ENCODE measurements around the gene PIK3C2A. TPM values are rescaled to one million over a fixed set of nuclear protein-coding genes. Genes with fewer than 3 reads are reported as not detected.

Gene PIK3C2A
- polyA plus RNA-seq, 2 of the 4 experiments (the other 2 are of a cell fraction), result 30.7 to 51.0 TPM

DNA sequence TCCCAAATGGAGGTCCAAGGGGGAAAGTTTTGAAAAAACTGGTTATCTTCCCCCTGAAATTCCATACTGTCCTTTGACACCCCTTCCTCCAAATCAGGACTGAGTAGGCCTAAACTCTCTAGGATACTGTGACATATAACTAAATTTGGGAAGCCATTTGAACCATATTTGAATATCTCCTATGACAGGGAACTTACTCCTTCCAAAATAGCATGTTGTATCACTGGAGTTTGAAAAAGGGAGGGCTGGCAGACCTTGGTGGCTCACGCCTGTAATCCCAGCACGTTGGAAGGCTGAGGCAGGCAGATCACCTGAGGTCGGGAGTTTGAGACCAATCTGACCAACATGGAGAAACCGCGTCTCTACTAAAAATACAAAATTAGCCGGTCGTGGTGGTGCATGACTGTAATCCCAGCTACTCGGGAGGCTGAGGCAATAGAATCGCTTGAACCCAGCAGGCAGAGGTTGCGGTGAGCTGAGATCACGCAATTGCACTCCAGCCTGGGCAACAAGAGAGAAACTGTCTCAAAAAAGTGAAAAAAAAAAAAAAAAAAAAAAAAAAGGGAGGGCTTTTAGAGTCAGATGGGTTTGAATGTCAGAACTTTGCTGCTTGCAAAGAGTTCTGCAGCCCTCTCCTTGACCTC, 42.4 kb downstream of the PIK3C2A start:
- no peak overlapping the region; the same call in 2 of the 3 replicates for H3K4me3 ChIP-seq
- H3K27ac ChIP-seq, result no peak overlapping the region
- ATAC-seq (no peak), FAIRE-seq (no peak), DNase-seq (ENCODE audit: low read depth in 1 of 2, low spot score in 1 of 2) (no peak)
- H3K4me2 ChIP-seq, result peak overlapping the region; percentile 49
- POLR2A ChIA-PET, result no interaction called here
- WGBS (ENCODE audit: missing lambda C conversion rate), result 76% methylated on average over 11 of the region's 11 CpGs
- CTCF ChIA-PET, result no interaction called here
- no peaks in the 10 kb centered on the region for H3K9me3 ChIP-seq
- peaks cover 21% of the 10 kb centered on the region for H3K4me1 ChIP-seq
- TF ChIP-seq HEYL (CRISPR knock-in tag; IDR thresholded peaks at IDR 0.05), result no peak
- no peak for TF ChIP-seq CHD2 (IDR thresholded peaks at IDR 0.05; ENCODE audit: low read length, partially characterized antibody)
- TF ChIP-seq JUN (IDR thresholded peaks at IDR 0.05), result no peak
- TF ChIP-seq ESRRA (IDR thresholded peaks at IDR 0.05; ENCODE audit: borderline replicate concordance, low read length), result no peak
- TF ChIP-seq TP53 (CRISPR knock-in tag; IDR thresholded peaks at IDR 0.05), result no peak
- no peak for TF ChIP-seq RNF2 (IDR thresholded peaks at IDR 0.05; ENCODE audit: borderline replicate concordance, low read depth)

DNA sequence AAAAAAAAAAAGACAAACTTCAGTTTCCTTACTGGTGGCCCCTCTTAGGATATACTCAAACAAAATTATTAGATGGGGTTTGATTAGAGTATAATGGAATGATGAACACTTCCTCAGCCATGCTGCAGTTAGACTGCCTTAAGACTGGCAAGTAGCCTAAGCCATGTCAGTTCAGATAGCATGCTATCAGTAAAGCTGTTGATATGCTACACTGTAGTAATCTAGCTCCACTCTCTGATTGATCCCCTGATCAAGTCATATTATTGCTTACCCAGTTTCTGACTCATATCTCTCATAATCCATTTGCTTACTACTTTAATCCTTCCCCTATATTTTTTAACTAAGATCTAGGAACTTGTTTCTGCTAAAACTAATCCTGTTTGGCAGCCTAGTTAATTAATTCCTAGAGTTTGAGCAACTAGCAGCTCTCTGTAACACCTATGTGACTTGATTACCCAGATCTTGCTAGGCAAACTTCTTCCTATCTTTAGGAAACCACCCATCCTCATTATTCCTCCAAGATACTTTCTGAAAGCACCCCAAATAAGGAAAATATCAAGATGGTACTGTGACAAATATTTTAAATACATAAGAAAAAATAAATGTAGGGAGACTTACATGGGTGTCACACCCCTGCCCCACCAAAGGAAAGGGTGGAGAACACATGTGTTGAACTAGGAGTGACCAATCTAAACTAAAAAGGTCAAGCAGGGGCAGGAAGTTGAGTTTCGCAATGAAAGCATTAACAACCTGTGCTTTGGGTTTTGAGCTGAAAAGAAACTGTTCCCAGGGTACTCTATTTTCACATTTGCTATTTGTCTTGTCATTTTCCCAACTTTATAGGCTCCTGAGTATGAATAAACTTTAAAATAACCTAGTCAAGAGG, 43.2 kb downstream of the PIK3C2A start:
- H3K4me1 ChIP-seq, result peaks cover 21% of the 10 kb centered on the region
- H3K9me3 ChIP-seq, result no peaks in the 10 kb centered on the region
- ChIA-PET CTCF (interaction anchor here (0.7 kb wide), 2 partner anchors 153 to 282 kb away, joined by 3 to 6 read pairs; no protein-coding TSS in a partner anchor), POLR2A (no interaction called here)
- WGBS (ENCODE audit: missing lambda C conversion rate), result 89% methylated on average over 1 of the region's 1 CpG
- H3K4me2 ChIP-seq, result peak overlapping the region; percentile 49
- H3K27ac ChIP-seq, result peak overlapping the region in 1 of 2 experiments; percentile 7; a peak in 1 of 6 replicates
- DNase-seq (ENCODE audit: low read depth in 1 of 2, low spot score in 1 of 2) (no peak), ATAC-seq (no peak), FAIRE-seq (no peak)
- peak; percentile 63 to 74; a peak in 3 of 4 replicates for TF ChIP-seq CEBPB (IDR thresholded peaks at IDR 0.05)
- TF ChIP-seq ZFP36 (IDR thresholded peaks at IDR 0.05; ENCODE audit: borderline replicate concordance, partially characterized antibody), result no peak
- H3K4me3 ChIP-seq, result no peak overlapping the region; the same call in 2 of the 3 replicates

DNA sequence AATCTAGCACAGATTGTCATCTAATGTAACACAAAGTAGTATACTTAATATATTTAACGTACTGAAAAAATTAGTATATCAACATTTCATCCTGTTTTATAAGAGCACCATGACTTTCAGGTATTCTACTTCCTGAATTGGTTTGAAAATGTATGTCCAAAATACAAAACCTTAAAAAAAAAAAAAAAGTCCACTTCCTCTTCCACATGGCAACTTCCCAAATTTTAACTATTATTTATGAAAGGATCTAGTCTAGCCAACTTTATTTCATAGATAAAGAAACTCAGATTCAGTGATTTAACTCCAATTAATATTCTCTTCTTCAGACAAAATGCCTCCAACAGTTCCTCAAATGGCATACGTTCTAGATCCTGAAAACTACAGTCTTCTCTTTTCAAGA, 44.0 kb downstream of the PIK3C2A start:
- CTCF ChIA-PET, result interaction anchor here (0.7 kb wide), 1 partner anchor 283 kb away, joined by 3 read pairs; no protein-coding TSS in a partner anchor
- no peak for ATAC-seq
- Histone ChIP-seq H3K4me2 (no peak overlapping the region), H3K4me1 (peaks cover 21% of the 10 kb centered on the region), H3K27ac (no peak overlapping the region), H3K4me3 (no peak overlapping the region), H3K9me3 (no peaks in the 10 kb centered on the region)
- DNase-seq (ENCODE audit: low read depth in 1 of 2, low spot score in 1 of 2), result no peak
- no peak for FAIRE-seq
- POLR2A ChIA-PET, result no interaction called here
- 90% methylated on average over 2 of the region's 2 CpGs for WGBS (ENCODE audit: missing lambda C conversion rate)
- TF ChIP-seq RAD21 (conservative IDR thresholded peaks at IDR 0.05 in 1 of 2, IDR thresholded peaks at IDR 0.05 in 1 of 2) (no peak), RFX5 (IDR thresholded peaks at IDR 0.05) (no peak), POLR2AphosphoS2 (conservative IDR thresholded peaks at IDR 0.05; ENCODE audit: low read length) (no peak), CEBPB (IDR thresholded peaks at IDR 0.05) (no peak), TFCP2L1 (CRISPR knock-in tag; IDR thresholded peaks at IDR 0.05) (no peak), FOXS1 (CRISPR knock-in tag; IDR thresholded peaks at IDR 0.05) (no peak), RCOR1 (IDR thresholded peaks at IDR 0.05; ENCODE audit: low read depth, low read length) (no peak), FOSL2 (IDR thresholded peaks at IDR 0.05) (no peak), FOSL2 (CRISPR knock-in tag; IDR thresholded peaks at IDR 0.05) (no peak), CBX2 (IDR thresholded peaks at IDR 0.05; ENCODE audit: borderline replicate concordance, low read depth) (no peak)
- TF ChIP-seq, protein P1, sequence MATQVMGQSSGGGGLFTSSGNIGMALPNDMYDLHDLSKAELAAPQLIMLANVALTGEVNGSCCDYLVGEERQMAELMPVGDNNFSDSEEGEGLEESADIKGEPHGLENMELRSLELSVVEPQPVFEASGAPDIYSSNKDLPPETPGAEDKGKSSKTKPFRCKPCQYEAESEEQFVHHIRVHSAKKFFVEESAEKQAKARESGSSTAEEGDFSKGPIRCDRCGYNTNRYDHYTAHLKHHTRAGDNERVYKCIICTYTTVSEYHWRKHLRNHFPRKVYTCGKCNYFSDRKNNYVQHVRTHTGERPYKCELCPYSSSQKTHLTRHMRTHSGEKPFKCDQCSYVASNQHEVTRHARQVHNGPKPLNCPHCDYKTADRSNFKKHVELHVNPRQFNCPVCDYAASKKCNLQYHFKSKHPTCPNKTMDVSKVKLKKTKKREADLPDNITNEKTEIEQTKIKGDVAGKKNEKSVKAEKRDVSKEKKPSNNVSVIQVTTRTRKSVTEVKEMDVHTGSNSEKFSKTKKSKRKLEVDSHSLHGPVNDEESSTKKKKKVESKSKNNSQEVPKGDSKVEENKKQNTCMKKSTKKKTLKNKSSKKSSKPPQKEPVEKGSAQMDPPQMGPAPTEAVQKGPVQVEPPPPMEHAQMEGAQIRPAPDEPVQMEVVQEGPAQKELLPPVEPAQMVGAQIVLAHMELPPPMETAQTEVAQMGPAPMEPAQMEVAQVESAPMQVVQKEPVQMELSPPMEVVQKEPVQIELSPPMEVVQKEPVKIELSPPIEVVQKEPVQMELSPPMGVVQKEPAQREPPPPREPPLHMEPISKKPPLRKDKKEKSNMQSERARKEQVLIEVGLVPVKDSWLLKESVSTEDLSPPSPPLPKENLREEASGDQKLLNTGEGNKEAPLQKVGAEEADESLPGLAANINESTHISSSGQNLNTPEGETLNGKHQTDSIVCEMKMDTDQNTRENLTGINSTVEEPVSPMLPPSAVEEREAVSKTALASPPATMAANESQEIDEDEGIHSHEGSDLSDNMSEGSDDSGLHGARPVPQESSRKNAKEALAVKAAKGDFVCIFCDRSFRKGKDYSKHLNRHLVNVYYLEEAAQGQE (IDR thresholded peaks at IDR 0.05), result no peak
- TF ChIP-seq, protein P2, sequence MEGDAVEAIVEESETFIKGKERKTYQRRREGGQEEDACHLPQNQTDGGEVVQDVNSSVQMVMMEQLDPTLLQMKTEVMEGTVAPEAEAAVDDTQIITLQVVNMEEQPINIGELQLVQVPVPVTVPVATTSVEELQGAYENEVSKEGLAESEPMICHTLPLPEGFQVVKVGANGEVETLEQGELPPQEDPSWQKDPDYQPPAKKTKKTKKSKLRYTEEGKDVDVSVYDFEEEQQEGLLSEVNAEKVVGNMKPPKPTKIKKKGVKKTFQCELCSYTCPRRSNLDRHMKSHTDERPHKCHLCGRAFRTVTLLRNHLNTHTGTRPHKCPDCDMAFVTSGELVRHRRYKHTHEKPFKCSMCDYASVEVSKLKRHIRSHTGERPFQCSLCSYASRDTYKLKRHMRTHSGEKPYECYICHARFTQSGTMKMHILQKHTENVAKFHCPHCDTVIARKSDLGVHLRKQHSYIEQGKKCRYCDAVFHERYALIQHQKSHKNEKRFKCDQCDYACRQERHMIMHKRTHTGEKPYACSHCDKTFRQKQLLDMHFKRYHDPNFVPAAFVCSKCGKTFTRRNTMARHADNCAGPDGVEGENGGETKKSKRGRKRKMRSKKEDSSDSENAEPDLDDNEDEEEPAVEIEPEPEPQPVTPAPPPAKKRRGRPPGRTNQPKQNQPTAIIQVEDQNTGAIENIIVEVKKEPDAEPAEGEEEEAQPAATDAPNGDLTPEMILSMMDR (IDR thresholded peaks at IDR 0.05), result no peak
- TF ChIP-seq, protein P3, sequence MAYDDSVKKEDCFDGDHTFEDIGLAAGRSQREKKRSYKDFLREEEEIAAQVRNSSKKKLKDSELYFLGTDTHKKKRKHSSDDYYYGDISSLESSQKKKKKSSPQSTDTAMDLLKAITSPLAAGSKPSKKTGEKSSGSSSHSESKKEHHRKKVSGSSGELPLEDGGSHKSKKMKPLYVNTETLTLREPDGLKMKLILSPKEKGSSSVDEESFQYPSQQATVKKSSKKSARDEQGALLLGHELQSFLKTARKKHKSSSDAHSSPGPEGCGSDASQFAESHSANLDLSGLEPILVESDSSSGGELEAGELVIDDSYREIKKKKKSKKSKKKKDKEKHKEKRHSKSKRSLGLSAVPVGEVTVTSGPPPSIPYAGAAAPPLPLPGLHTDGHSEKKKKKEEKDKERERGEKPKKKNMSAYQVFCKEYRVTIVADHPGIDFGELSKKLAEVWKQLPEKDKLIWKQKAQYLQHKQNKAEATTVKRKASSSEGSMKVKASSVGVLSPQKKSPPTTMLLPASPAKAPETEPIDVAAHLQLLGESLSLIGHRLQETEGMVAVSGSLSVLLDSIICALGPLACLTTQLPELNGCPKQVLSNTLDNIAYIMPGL (CRISPR knock-in tag; IDR thresholded peaks at IDR 0.05; ENCODE audit: borderline replicate concordance), result no peak
